GM12878 (cell line): ENCODE results near the gene CES4A. TPM values are rescaled to one million over a fixed set of nuclear protein-coding genes. Genes with fewer than 3 reads are reported as not detected.

Experiments
- ATAC-seq: fragments of 200-7000 bp; cut with Tn5 transposase; 3 replicates; pipeline ENCODE4 v1.9.1; 2020; ENCODE audit warnings: mild to moderate bottlenecking, moderate library complexity
- BruUV-seq: library from RNA; stranded (reverse); fragments of 400-500 nt; replicated peaks from 2 replicates; lab custom pipeline; 2021; lab: Mats Ljungman, UMichigan
- CTCF ChIA-PET: fragments of 300-600 bp; sonication (Branson Sonifier 250); formaldehyde crosslinking; extraction: SDS; loops from one replicate; lab custom pipeline; 2021; ENCODE audit warnings: inconsistent platforms; lab: Yijun Ruan, JAX
- POLR2A ChIA-PET: fragments of 350-600 bp; formaldehyde crosslinking; extraction: SDS; loops from one replicate; lab custom pipeline; 2021; ENCODE audit warnings: inconsistent platforms; lab: Charles Lee
- RAD21 ChIA-PET: fragments of 300-600 bp; sonication (Branson Sonifier 250); formaldehyde crosslinking; loops from one replicate; lab custom pipeline; 2023; ENCODE audit warnings: antibody characterized with exemption; ENCODE audit not compliant: unreplicated experiment; lab: Charles Lee
- SMC1A ChIA-PET: fragments of 300-600 bp; sonication (Branson Sonifier 250); formaldehyde crosslinking; loops from one replicate; lab custom pipeline; 2023; ENCODE audit not compliant: unreplicated experiment, uncharacterized antibody; lab: Charles Lee
- DNase-seq: peaks from one replicate; pipeline ENCODE4 v3.0.0-alpha.2; 2011; ENCODE audit warnings: low read depth, low spot score
- FAIRE-seq: peaks from 3 replicates; lab custom pipeline; 2011; peaks lifted over from hg19 to GRCh38; lab: Jason Lieb, UNC
- H2AFZ ChIP-seq: 2 replicates; pipeline ENCODE4 v1.6.0; 2011; ENCODE audit warnings: low read depth, low read length, control low read depth; ENCODE audit not compliant: control insufficient read depth
- H3K27ac ChIP-seq: 2 replicates; pipeline ENCODE4 v1.5.1; 2011; ENCODE audit warnings: control low read depth; ENCODE audit not compliant: control insufficient read depth, insufficient read depth
- H3K27me3 ChIP-seq, 2 experiments: replicated peaks in 1 of 2; 2 replicates each; pipeline versions ENCODE4 v1.6.0 to v1.6.1; 2011; ENCODE audit warnings: low read length in 1 of 2; ENCODE audit not compliant: control insufficient read depth in 2 of 2, insufficient read depth in 2 of 2
- H3K36me3 ChIP-seq, 2 experiments: 2 replicates each; pipeline ENCODE4 v1.5.1; 2011; ENCODE audit warnings: low read length in 1 of 2; ENCODE audit not compliant: control insufficient read depth in 2 of 2, insufficient read depth in 2 of 2
- H3K4me1 ChIP-seq: 2 replicates; pipeline ENCODE4 v1.6.1; 2011; ENCODE audit warnings: mild to moderate bottlenecking, low read length, moderate library complexity, mixed read lengths; ENCODE audit not compliant: control insufficient read depth, insufficient read depth
- H3K4me2 ChIP-seq: 2 replicates; pipeline ENCODE4 v1.6.0; 2011; ENCODE audit warnings: control low read depth; ENCODE audit not compliant: control insufficient read depth, insufficient read depth
- H3K4me3 ChIP-seq: fragments of 200-600 bp; sonication (generic); 2 replicates; pipeline ENCODE4 v1.5.1; 2016
- H3K79me2 ChIP-seq: 2 replicates; pipeline ENCODE4 v1.6.0; 2011; ENCODE audit warnings: low read length; ENCODE audit not compliant: control insufficient read depth, insufficient read depth
- H3K9ac ChIP-seq: 2 replicates; pipeline ENCODE4 v1.8.0; 2011; ENCODE audit warnings: low read length, control low read depth, mixed read lengths; ENCODE audit not compliant: control insufficient read depth, insufficient read depth
- H3K9me3 ChIP-seq: replicated peaks from 3 replicates; pipeline ENCODE4 v1.5.1; 2011; ENCODE audit warnings: mild to moderate bottlenecking, low read length; ENCODE audit not compliant: control insufficient read depth, insufficient read depth
- H4K20me1 ChIP-seq: 2 replicates; pipeline ENCODE4 v1.6.0; 2011; ENCODE audit not compliant: control insufficient read depth, insufficient read depth
- CBFB ChIP-seq: IDR thresholded peaks from 2 replicates; pipeline ENCODE4 v1.6.1; 2016; ENCODE audit warnings: antibody characterized with exemption, low read depth
- CBX3 ChIP-seq: fragments of 200-600 bp; sonication (generic); IDR thresholded peaks from 2 replicates; pipeline ENCODE4 v1.6.1; 2016; ENCODE audit warnings: low read depth, borderline replicate concordance
- CHD2 ChIP-seq: IDR thresholded peaks from 2 replicates; pipeline ENCODE4 v1.6.1; 2011; ENCODE audit warnings: low read depth, low read length, improper control_type of control experiment, borderline replicate concordance
- NR2F1 ChIP-seq: fragments of 450-650 bp; conservative IDR thresholded peaks from 2 replicates; pipeline ENCODE4 v1.6.1; 2017; ENCODE audit warnings: mild to moderate bottlenecking
- ZBTB33 ChIP-seq: fragments of 450-650 bp; IDR thresholded peaks from 2 replicates; pipeline ENCODE4 v1.6.1; 2017; ENCODE audit warnings: mild to moderate bottlenecking
- WGBS: methylation state at CpG from one replicate; pipeline ENCODE4 v1.1.6; 2016; ENCODE audit warnings: low lambda C conversion rate; ENCODE audit not compliant: insufficient replicate concordance, insufficient coverage; ENCODE audit errors: missing lambda C conversion rate; 5-methylcytosine and 5-hydroxymethylcytosine counted together
- in situ Hi-C: fragments of 300-500 bp; cut with MboI; formaldehyde crosslinking; loops from 9 replicates; pipeline ENCODE4 v1.14.3; 2018; ENCODE audit warnings: mixed read lengths
- intact Hi-C: fragments of 100-400 bp; cut with micrococcal nuclease; formaldehyde crosslinking; loops from one replicate; pipeline ENCODE4 v1.14.2; 2022; ENCODE audit not compliant: unreplicated experiment
- polyA plus RNA-seq, 11 experiments: library from polyadenylated mRNA; depleted of rRNA in 4 of 11; unstranded in 6 of 11; stranded (reverse) in 5 of 11; fragments of >200 nt; fragmentation: Nextera tagmentation in 4 of 11; fragmentation: Illumina TruSeq in 1 of 11; extraction: Ambion mirVana in 4 of 11; extraction: Trizol in 1 of 11; gene quantifications; 1 replicate in 1 of 11; 2 replicates in 10 of 11; pipeline versions ENCODE4 v1.2.1 to v1.2.3, GENCODE V29; 2011 to 2016; ENCODE audit warnings: inconsistent platforms in 2 of 11, missing spikeins in 2 of 11, low read depth in 1 of 11
- total RNA-seq, 4 experiments: library from RNA; depleted of rRNA in 3 of 4; stranded (reverse); fragments of >200 nt in 3 of 4; fragmentation: Illumina TruSeq in 1 of 4; extraction: Trizol in 1 of 4; gene quantifications; 2 replicates each; pipeline versions ENCODE4 v1.2.1 to v1.2.3, GENCODE V29; 2013 to 2021

The CES4A gene
- total and polyA plus RNA-seq, 10 of the 15 experiments (the other 5 are each of a cell fraction or from before 2014, with no cell fraction given) = 0.05 to 5.0 (median 2.1) TPM

- Histone ChIP-seq H3K79me2 (no peaks in the 10 kb centered on the region), H3K4me3 (no peak overlapping the region), H4K20me1 (no peaks in the 10 kb centered on the region), H3K9ac (no peak overlapping the region), H3K27ac (no peak overlapping the region)
- ChIA-PET RAD21 (interaction anchor here (0.5 to 1.5 kb wide), 4 partner anchors 35 to 207 kb away, joined by 3 to 6 read pairs (median 3); partner anchors contain the start of gene EXOC3L1), POLR2A (no interaction called here)
- no peak for ATAC-seq
- TF ChIP-seq CHD2 = no peak
- TF ChIP-seq CBX3 = no peak
- no peak for TF ChIP-seq CBFB
- no peak for TF ChIP-seq ZBTB33
- no peak for TF ChIP-seq NR2F1
- TF ChIP-seq, all 136 proteins: peak for 0
- Histone ChIP-seq H3K4me1 (no peaks in the 10 kb centered on the region), H3K9me3 (no peaks in the 10 kb centered on the region), H3K4me2 (no peak overlapping the region), H2AFZ (no peak overlapping the region), H3K36me3 (no peaks in the 10 kb centered on the region), H3K27me3 (no peaks in the 10 kb centered on the region)
- ChIA-PET SMC1A (interaction anchor here (1.1 kb wide), 1 partner anchor 15 kb away, joined by 3 read pairs; no protein-coding TSS in a partner anchor), CTCF (interaction anchor here (0.6 to 1.5 kb wide), 8 partner anchors 22 to 320 kb away, joined by 3 to 6 read pairs (median 4); partner anchors contain the start of gene CES3)
- DNase-seq (no peak), FAIRE-seq (no peak)
- intact Hi-C loops = no loop called here
- in situ Hi-C loops = loop anchor here (25.0 kb wide), 1 partner anchor 429 kb away; the partner anchor contains the start of gene ZDHHC1
- BruUV-seq = no TSS peak
- WGBS = 77% methylated on average over 9 of the region's 9 CpGs
Observed at GRCh38 chr16:66983033-66983432, 5.4 kb upstream of the CES4A start.
